T1000 (cell line): ENCODE measurements around the gene P2RX1.
A peak's percentile ranks its signal among the peaks of the same experiment; 100 is the strongest.

Source experiments
- DNase-seq: peaks from one replicate; lab custom pipeline; 2025; ENCODE audit warnings: mixed read lengths; lab: John Stamatoyannopoulos, UW

Gene P2RX1

DNA sequence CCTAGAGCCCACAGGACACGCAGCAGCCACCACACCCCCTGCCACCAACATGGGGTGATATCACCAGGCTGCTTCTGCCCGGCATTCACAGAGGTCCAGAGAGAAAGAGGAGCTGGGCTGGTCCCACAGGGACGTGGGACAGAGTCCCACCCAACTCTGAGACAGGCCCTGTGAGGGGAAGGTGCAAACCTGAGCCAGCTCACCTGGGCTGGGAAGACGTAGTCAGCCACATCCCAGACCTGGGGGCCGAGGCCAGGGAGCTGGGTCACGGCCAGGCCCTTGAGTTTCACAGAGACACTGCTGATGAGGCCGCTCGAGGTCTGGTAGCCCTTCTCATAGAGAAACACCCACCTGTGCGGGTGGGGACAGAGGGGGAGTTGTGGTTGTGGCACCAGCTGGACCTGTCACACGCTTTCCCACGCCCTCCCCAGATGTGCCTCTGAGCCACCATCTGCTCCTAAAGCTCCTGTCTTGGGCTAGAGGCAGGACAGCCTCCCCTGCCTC is 11.2 kb downstream of the P2RX1 start:
- no peak for DNase-seq

DNA sequence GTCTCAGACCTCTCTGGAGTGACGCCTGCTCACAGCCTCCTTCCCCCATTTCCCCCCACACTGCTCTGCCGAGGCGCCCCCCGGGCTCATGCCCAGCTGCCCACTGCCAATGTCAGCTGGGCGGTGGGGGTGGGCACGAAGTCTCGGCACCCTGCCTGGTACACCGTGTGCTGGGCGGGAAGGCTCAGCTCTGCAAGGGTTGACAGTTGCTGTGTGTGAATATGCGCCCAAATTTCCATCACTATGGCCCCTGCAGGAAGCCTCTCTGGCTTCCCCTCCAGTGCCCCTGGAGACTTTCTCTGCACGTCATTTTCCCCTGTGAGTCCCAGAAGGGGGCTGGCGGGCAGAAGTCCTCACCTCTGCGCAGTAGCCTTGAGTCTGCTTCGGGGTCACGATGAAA is 11.8 kb downstream of the P2RX1 start:
- no peak for DNase-seq

DNA sequence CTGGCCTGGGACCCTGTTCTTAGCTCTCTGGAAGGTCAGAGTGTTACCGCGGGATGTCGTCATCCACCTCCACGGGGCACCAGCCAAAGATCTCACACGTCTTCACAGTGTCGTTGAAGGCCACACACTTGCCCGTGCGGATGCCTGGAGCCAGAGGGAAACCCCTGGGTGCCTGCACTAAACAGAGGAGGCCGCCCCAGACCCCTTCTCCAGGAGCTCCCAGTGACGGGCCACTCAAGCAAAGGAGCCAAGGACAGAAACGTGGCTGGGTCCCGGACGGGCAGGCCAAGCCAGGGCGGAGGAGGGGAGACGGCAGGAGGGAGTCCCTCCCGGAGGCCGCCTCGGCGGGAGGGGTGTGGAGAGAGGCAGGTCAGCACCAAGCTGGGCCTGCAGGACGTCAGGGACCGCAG is 12.4 kb downstream of the P2RX1 start:
- DNase-seq, result no peak

DNA sequence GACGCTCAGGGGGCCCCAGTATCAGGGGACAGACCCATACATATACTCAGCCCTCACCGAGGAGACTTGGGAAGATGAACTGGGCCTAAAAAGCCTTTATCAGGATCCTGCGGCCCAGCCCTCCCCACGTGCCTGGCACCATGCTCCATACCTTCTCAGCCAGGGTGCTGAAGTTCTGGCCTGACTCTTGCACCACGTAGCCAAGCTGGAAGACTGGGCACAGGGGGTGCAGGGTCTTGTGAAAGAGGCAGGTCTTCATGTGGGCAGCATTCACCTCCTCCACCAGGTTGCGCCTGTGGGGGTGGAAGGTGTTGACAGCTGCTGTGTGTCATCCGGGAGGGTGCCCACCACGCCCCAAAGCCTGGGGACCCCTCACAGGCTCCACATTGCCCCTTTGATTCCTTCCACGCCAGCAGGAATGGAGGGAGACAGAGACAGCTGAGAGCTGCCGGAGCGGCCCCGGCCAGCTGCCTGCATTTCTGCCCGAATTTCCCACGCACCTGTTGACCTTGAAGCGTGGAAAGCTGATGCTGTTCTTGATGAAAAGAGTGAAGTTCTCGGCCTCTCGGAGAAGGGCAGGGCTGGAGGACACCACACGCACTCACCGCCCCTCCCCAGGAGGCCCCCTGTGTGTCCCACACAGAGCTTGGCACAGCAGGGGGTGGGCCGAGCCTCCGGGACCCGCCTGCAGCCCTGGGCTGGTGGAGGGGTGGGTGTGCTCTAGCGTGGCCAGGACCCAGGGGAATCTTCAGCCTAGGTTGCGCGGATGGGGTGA is 13.0 kb downstream of the P2RX1 start:
- DNase-seq, result no peak

DNA sequence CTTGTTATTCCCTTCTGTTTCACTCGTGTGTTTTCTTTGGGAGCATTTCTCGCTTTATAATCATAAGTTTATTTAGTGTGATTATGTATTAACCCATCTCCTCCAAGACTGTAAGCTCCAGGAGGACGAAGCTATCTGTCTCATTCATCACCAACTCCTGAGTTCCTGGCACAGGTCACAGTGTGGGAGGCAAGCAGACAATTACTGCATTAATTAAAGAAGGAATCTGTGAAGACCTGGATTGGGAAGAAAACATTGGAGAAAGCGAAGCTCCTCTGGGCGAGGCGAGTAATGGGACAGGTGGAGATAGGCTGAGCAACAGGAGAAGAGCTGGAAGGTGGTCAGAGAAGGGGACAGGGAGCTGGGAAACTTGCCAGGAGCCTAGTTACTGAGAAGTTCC is 15.6 kb downstream of the P2RX1 start:
- DNase-seq, result no peak

DNA sequence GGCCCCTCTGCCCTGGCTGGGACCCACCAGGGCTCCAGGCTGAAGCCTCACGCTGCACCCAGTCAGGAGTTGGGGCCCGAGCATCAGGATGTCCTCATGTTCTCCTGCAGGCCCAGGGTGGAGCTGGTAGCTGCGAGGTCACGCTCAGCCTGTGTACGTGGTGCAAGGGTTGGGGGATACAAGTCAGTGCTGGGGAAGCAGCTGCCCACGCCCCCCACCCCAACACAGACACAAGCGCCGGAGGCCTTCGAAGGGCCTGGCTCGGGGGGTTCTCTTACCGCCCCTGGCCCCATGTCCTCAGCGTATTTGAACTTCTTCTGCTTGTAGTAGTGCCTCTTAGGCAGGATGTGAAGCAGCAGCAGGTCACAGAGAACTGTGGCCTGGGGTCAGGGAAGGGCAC is 18.5 kb downstream of the P2RX1 start:
- no peak for DNase-seq

DNA sequence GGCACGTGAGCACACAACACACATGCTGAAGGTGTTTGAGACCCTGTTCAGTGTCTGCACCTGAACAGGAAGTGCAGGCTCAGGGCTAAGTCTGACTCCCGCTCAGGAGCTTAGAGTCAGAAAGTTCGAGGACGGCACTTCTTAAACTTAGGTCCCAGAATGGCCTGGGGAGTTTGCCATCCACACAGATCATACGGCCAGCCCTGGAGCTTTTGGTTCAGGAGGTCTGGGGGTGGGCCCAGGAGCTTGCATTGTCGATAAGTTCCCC is 19.4 kb downstream of the P2RX1 start:
- no peak for DNase-seq

DNA sequence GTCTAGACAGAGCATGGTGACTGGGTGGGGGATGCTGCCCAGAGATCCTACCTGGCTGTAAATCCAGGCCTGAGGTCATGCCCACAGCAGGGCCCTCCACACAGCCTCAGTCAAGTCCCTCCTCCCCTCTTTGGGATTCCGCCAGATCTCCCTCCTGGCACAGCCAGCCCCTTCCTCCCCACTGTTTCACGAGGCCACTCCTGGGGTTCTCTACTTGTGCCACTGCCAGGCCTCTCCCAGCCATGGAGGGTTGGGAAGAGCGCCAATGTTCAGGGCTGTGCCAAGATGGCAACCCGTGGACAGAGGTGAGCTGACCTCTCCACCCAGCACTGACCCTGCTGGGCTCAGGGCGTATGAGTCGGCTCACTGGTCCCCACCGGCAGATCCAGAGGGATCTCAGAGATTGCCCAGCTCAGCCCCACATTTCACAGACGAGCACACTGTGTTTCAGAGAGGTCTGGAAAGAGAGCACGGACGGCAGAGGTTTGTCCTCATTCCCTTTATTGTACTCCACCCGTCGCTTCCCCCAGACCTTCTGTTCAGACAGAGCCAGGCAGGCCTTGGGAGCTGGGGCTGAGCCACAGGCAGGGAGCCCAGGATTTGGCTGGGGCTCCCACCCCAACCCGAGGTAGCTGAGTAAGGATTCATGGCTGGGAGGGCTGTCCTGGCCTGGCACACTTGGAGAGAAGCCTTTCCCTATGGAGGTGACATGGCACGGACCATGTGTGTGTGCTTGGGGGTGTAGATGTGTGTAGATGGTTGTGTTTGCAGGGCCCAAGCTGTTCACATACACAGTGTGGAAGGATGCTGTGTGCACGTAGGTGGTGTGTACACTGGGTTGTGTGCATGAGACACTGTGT is 19.9 kb downstream of the P2RX1 start:
- no peak for DNase-seq

DNA sequence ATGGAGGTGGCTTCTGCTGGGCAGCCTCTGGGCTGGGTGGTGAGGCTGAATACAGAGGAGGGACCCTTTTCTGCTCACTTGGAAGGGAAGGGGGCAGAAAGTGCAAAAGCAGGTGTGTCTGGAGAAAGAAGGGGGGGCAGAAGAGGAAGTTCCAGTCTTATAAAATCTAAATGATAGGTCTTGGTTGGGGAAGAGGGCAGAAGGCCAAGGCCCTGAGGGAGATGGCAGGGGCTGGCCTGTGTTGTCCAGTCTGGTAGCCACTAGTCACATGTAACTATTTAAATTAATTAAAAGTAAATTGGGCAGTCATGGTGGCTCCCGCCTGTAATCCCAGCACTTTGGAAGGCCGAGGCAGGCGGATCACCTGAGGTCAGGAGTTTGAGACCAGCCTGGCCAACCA is 20.9 kb downstream of the P2RX1 start:
- no peak for DNase-seq

DNA sequence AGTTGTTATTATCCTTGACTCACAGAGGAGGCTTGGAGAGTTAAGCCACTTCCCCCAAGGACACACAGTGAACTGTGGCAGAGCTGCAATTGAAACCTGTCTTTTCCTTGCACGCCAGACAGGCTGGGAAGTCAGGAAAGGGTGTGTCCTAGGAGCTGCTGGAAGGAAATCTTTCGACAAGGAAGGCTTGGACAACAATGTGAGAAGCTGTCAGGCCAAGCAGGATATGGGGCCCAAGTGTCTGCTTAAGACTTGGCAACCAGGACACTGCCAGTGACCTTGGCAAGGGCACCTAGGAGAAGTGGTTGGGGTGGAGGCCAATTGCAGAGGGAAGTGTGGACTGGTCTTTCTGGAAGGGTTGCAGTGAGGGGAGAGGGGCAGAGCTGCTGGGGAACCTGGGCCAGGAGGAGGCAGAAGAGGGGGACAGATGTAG is 21.3 kb downstream of the P2RX1 start:
- DNase-seq, result no peak

DNA sequence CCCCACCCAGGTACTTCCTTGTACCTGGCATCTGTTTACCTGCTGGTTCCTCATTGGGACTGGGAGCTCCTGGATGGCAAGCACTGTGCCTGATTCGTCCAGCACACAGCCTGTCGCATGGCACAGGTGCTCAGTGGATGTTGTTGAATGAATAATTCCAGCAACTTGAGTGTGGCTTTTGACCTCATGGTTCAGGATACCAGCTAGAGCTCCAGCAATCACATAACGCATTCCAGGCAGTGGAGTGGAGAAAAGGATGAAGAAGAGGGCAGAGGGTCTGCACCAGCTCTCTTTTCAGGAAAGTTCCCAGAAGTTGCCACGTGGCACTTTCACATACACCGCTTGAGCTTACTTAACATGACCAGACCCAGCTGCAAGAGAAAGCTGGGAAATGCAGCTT is 22.1 kb downstream of the P2RX1 start:
- no peak for DNase-seq

DNA sequence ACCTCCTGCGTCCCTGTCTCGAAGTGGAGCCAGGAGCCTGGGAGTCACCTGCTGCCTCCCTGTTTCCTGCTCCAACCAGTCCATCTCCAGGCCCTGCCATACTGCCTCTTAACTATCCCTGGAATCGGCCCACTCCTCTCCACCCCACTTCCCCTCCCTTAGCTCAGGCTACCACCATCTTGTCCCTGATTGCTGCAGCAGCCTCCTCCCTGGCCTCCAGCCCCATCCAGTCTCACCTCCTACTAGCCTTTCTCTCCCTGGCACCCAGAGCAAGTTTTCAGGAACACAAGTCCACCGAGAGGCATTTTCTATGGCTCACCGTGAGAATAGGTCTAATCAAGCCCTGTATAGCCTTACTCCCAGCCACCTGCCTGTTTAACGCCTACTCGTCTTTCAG is 22.5 kb downstream of the P2RX1 start:
- no peak for DNase-seq

DNA sequence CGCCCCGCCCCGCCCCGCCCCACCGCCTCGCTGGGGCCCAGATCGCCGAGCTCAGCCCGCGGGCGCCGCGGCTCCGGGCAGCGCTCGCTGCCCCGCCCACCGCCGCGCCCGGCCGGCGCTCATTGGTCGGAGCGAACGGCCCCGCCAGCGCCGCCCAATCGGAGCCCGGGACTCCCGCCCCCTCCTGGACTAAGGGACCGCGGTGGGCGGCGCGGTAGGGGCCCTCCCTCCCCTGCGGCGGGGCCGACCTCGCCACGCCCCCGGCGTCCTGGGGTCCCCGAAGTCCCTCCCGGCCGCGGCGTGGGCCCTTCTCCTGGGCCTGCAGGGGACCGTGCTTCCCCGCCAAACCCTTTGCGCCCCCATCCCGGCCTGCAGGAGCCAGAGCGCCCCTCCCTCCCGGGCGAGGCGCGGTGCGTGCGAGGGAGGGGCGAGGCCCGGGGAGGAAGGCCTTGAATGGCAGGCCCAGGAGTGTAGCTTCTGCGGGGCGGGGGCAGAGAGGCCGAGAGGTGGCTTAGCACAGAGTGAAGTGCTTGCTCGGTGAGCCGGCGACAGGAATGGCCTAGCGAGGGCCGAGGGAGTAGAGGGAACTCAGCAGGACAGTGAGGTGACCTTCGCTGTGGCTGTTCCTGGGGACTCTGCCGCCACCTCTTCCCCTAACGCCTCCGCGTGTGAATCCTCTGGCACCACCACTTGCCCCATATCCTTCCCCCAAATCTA is 23.1 kb downstream of the P2RX1 start, which contains the start of gene CAMKK1:
TSS of gene CAMKK1 (minus strand) at position 51 of the 717 bp plus-strand sequence. CDS start 7,366 bp downstream, outside the sequence.
- DNase-seq, result peak; percentile 76

DNA sequence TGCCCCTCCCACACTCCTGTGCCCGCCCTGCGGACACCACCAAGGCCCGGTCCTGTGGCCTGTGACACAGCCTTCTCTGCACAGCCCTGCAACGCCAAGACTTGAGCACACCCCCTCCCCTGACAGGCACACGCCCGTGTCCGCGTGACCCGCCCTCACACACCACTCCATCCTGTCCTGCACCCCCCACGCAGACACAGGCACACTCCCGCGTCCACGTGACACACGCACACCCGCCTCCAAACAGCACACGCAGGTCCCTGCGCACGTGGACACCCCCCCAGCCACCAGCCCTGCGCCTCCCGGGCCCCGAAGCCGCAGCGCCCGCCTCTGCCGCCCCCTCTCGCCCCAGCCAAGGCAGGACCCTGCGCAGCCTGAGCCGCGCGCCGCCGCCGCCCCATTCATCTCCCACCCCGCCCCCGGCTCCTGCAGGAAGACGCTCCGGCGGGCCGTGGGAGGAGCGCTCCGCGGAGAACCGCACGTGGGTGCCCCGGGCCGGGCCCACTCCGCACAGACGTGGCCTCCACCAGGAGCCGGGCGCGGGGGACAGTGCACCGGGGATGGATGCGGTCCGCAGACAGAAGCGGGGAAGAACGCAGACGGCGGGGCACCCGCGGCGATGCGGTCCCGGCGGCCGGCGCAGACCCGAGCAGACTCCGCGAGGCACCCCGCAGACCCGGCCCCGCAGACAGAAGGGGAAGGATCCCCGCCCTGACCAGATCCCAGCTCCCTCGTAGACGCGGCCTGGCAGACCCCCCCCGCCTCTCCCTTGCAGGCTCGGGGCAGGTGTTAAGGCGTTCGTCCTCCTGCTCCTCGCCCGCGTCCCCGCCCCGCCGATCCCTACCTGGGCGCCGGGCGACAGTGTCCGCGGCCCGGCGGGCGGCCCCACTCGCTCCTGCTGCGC is 23.9 kb downstream of the P2RX1 start:
- peak; percentile 66 for DNase-seq

DNA sequence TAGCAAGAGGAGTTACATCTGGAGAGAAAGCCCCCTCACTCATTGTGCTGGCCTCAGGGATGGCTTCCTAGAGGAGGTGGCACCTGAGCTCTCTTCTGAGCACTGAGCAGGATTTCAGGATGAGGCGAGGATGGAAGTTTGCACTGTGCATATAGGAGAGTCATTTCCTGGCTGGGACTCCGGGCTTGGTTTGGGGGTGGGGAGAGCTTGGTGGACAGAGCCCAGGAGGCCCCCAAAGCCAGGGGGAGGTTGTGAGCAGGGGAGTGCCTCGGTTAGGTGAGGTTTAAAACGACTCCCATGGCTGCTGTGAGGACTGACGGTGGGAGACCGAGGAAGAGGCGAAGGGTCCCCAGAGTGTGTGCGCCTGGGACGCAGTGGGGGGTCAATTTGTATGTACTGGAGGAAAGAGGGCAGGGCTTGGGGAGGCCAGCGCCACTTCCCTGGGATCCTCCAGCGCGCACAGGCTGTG is 24.6 kb downstream of the P2RX1 start:
- DNase-seq, result no peak

DNA sequence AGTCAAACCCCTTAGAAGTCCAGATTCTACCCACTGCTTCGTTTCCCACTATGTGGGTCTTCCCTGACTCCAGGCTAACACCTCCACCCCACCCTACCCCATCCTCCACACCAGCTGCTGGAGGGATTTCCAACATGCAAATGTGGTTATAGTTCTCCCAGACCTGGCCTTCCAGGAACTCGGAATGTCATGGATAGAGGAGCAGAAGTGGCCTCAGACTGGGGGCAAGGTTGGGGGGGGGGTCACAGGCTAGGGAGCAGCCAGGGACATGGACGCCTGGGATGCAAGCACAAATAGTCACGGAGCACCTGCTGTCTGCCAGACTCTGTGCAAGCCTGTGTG is 25.4 kb downstream of the P2RX1 start:
- no peak for DNase-seq

DNA sequence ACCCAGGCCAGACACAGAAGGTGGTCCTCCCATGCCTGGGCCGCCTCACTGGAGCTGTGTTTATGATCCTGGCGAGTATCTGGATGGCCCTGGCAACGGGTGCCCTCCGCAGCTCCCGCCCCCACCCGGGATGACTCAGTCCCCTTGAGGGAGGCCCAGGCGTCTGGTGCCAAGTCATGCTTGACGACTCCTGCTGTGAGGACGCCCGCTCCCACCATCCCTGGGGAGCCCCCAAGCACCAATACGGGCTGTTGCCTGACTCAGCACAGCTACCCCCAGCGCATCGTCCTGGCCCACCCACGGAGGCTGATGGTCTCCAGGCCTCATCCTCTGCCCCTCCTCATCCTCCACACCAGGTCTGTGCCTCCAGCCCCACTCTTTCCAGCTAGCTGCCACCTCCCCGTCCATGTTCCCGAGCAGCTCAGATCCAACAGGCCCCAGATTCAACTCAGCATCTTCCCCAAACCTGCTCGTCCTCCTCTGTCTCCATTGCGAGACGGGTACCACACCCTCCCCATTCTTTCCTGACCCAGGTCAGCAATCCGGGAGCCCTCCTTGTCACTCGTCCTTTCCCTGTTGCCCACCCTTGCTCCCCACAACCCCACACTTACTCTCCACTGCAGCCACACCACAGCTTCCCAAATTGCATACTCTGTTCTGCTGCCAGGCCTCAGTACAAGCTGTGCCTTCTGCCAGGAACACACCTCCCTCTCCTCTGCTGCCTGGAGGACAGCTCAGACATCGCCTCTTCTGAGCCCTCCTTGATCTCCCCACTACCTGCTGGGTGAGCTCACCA is 26.0 kb downstream of the P2RX1 start:
- peak; percentile 94 for DNase-seq

DNA sequence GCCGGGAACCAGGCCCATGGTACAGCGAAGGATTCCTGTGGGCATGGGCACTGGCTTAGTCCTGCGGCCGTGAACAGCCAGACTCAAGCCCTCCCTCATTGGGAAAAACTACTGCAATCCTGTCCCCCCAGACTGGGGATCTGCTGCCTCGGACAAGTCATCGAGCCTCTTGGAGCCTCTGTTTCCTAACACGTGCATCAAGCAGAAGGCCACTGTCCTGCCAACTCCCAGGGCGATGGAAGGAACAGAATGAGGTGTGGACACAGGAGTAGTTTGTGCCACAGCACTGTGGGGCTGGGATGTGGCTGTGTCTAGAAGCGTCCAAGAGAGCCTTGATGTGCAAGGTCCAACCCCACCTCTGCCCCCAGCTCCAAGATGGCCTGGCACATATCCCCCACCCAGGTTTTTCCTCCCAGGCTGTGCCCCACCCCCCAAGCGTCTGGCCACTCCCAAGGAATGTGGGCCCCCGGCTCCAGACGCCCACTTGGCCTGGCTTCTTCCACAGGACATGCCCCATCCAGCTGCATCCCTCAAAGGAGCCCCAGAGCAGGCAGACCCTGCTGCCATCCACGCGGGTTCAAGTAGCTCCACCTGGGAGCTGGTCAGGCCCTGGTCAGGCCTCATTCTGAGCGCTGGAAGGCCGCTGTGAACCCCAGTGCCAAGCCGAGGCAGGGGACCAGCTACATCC is 26.8 kb downstream of the P2RX1 start:
- no peak for DNase-seq

DNA sequence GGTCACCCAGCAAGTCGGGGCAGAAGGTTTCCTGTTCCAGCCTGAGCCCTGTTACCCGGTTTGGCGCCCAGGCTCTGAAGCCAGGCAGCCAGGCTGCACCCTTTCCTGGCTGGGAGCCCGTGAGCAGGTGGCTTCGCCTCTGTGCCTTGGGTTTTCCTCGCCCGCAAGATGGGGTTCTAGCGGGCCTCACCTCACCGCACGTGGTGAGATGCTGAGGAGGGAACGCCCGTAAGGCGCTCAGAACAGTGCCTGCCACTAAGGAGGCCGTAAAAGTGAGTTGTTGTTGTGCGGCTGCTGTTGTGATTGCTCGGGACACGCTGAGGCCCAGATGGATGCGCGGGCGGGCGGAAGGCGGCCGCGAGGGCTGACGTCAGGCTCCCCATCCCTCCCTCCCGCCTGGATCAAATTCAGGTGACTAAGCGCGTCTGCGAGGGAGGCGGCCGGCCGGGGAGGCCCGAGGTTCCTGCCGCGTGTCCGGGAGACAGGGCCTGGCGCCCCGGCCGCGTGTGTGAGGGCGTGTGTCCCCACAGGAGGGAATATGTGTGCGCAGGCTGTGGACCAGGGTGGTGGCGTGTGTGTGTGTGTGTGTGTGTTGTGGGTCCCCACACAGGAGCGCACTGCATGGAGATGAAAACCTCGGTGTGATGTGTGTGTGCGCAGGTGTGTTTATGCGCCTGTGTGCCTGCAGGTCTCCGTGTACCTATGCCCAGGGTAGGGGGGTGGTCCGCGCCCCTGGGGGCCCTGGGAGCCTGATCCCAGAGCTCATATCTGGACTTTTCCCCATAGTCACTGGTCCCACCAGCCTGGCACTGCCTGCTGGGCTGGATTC is 27.7 kb downstream of the P2RX1 start:
- DNase-seq, result peak; percentile 84
